ENCODE results near the gene DSCAM. TPM values are rescaled to one million over a fixed set of nuclear protein-coding genes. Genes with fewer than 3 reads are reported as not detected.

DSCAM gene
- polyA plus RNA-seq, 1 experiment: 0.10 TPM

DNA sequence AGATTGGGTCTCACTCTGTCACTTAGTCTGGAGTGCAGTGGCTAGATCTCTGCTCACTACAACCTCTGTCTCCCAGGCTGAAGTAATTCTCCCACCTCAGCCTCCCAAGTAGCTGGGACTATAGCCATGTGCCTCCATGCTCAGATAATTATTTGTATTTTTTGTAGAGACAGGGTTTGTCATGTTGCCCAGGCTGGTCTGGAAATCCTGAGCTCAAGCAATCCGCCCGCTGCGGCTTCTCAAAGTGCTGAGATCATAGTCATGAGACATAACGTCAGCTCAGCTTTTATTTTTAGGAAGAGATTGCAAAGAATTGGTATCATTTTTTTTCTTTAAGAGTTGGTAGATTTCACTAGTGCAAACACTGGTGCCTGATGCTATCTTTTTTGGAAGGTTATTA is 244.9 kb downstream of the DSCAM start:
- H3K4me3 ChIP-seq (ENCODE audit: low read depth, low read length): no peak overlapping the region
- H3K36me3 ChIP-seq (ENCODE audit: control insufficient read depth, insufficient read depth, low read length): no peaks in the 10 kb centered on the region
- no peak for DNase-seq (ENCODE audit: low read depth)
- TF ChIP-seq, protein P1, sequence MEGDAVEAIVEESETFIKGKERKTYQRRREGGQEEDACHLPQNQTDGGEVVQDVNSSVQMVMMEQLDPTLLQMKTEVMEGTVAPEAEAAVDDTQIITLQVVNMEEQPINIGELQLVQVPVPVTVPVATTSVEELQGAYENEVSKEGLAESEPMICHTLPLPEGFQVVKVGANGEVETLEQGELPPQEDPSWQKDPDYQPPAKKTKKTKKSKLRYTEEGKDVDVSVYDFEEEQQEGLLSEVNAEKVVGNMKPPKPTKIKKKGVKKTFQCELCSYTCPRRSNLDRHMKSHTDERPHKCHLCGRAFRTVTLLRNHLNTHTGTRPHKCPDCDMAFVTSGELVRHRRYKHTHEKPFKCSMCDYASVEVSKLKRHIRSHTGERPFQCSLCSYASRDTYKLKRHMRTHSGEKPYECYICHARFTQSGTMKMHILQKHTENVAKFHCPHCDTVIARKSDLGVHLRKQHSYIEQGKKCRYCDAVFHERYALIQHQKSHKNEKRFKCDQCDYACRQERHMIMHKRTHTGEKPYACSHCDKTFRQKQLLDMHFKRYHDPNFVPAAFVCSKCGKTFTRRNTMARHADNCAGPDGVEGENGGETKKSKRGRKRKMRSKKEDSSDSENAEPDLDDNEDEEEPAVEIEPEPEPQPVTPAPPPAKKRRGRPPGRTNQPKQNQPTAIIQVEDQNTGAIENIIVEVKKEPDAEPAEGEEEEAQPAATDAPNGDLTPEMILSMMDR (IDR thresholded peaks at IDR 0.05; ENCODE audit: insufficient read depth, low read depth, low read length): no peak
- CTCF ChIA-PET: no interaction called here
- no peaks in the 10 kb centered on the region for H3K27me3 ChIP-seq (ENCODE audit: control insufficient read depth, insufficient read depth, low read length)
- POLR2A ChIA-PET: no interaction called here

DNA sequence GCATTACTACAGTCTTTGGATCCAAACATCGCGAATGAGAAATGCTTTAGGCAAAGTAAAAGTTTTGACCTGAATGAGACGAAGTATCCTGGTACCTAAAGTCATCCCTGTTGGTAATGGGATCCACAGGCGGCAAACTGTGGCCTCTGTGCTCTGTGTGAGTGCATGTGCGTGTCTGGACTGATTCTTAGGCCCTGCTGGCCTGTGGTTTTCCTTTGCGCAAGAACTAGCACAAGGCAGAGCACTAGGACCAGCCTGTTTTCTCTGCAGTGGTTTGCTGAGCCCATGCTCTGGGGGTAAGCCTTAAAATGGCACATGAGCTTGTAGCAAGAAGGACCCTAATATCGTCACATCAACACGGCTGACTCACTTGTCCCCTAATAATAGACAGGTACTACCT is 251.2 kb downstream of the DSCAM start:
- no peak overlapping the region for H3K4me3 ChIP-seq (ENCODE audit: low read depth, low read length)
- no peaks in the 10 kb centered on the region for H3K36me3 ChIP-seq (ENCODE audit: control insufficient read depth, insufficient read depth, low read length)
- ChIA-PET CTCF (no interaction called here), POLR2A (no interaction called here)
- H3K27me3 ChIP-seq (ENCODE audit: control insufficient read depth, insufficient read depth, low read length): no peaks in the 10 kb centered on the region
- TF ChIP-seq, protein P1 (IDR thresholded peaks at IDR 0.05; ENCODE audit: insufficient read depth, low read depth, low read length): no peak
- no peak for DNase-seq (ENCODE audit: low read depth)

DNA sequence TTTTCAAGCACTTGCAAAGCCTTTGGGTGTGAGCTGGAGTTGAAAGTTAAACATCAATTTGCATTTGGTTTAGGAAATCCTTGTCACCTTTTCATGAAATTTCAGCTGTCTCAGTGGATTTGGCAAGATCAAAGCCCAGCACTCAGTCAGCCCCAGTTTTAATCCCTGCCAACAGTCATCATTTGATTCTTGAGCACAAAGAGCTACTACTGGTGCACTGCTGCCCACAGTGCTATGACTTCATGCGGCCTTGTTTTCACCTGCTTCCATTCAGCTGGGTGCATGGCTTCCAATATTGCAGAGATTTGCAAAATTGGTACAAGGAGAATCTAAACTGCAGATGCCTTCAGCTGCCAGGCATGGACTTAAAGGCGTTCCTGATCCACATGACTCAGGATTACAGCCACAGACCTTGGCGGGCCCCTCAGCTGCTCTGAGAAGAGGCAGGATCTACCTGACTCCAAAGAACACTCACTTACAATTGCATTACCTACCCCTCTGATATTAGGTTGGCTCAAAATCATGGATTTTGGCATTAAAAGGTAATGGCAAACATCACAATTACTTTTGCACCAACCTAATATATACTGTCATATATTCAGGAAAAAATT is 259.1 kb downstream of the DSCAM start:
- no peak overlapping the region for H3K4me3 ChIP-seq (ENCODE audit: low read depth, low read length)
- DNase-seq (ENCODE audit: low read depth): no peak
- H3K27me3 ChIP-seq (ENCODE audit: control insufficient read depth, insufficient read depth, low read length): no peaks in the 10 kb centered on the region
- POLR2A ChIA-PET: no interaction called here
- TF ChIP-seq, protein P1 (IDR thresholded peaks at IDR 0.05; ENCODE audit: insufficient read depth, low read depth, low read length): no peak
- CTCF ChIA-PET: no interaction called here
- no peaks in the 10 kb centered on the region for H3K36me3 ChIP-seq (ENCODE audit: control insufficient read depth, insufficient read depth, low read length)

DNA sequence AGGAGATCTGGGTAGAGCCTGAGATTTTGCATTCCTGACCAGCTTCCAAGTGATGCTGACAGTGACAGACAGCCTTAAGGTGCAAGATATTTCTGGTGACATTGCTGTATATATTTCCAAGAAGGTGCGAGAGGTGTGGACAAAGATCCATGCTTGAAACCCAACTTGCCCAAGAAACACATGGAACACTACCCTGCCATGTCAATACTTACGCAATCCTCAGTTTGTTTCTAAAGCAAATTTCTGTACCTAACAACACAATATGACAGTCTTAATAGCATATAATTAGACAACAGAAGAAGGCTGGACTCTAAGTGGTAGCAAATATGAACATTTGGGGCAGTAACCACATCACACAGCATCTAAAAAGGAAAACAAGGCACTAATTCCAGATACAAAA is 260.4 kb downstream of the DSCAM start:
- no peaks in the 10 kb centered on the region for H3K27me3 ChIP-seq (ENCODE audit: control insufficient read depth, insufficient read depth, low read length)
- DNase-seq (ENCODE audit: low read depth): no peak
- ChIA-PET POLR2A (no interaction called here), CTCF (no interaction called here)
- H3K36me3 ChIP-seq (ENCODE audit: control insufficient read depth, insufficient read depth, low read length): no peaks in the 10 kb centered on the region
- TF ChIP-seq, protein P1 (IDR thresholded peaks at IDR 0.05; ENCODE audit: insufficient read depth, low read depth, low read length): no peak
- no peak overlapping the region for H3K4me3 ChIP-seq (ENCODE audit: low read depth, low read length)

DNA sequence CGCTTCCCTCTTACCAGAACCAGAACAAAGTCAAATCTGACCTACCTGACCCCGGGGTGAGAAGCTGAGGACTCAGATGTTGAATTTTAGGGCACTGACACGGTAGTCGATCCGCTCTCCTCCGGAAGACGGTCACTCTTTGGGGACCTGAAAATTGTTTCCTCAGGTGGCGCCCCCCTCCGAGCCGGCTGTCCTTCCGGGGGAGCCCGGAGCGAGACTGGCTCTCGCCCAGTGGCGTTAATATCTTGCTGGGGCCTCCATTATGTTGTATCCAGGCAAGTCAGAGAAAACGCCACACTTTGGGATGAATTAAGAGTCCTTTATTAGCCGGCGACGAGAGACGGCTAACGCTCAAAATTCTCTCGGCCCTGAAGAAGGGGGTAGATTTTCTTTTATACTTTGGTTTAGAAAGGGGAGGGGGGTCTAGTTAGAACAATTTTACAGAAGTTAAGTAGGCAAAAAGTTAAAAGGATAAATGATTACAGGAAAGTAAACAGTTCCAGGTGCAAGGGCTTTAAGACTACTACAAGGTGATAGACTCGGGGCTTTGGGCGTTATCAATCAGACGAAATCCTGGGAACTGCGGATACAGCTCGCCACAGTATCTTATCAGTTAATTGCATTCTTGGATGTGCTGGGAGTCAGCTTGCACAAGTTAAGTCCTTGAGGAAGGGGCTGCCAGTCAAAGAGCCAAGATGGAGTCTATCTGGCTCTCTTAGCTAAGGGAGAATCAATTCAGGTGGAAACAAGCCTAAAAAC is 269.5 kb downstream of the DSCAM start:
- CTCF ChIA-PET: no interaction called here
- TF ChIP-seq, protein P1 (IDR thresholded peaks at IDR 0.05; ENCODE audit: insufficient read depth, low read depth, low read length): no peak
- no peaks in the 10 kb centered on the region for H3K36me3 ChIP-seq (ENCODE audit: control insufficient read depth, insufficient read depth, low read length)
- no peaks in the 10 kb centered on the region for H3K27me3 ChIP-seq (ENCODE audit: control insufficient read depth, insufficient read depth, low read length)
- no peak overlapping the region for H3K4me3 ChIP-seq (ENCODE audit: low read depth, low read length)
- no peak for DNase-seq (ENCODE audit: low read depth)
- POLR2A ChIA-PET: no interaction called here
